HepG2 (cell line): ENCODE results near the gene SETD5.

ENCODE experiments used
- IKZF1 ChIP-seq: fragments of 450-650 bp; IDR thresholded peaks from 2 replicates; pipeline ENCODE4 v1.7.1; 2016
- TF ChIP-seq, protein P1 (sequence below): sonication (generic); formaldehyde crosslinking; IDR thresholded peaks from 2 replicates; pipeline ENCODE4 v1.5.1; 2020; ENCODE audit warnings: mild to moderate bottlenecking, missing genetic modification reagents, borderline replicate concordance

DNA sequence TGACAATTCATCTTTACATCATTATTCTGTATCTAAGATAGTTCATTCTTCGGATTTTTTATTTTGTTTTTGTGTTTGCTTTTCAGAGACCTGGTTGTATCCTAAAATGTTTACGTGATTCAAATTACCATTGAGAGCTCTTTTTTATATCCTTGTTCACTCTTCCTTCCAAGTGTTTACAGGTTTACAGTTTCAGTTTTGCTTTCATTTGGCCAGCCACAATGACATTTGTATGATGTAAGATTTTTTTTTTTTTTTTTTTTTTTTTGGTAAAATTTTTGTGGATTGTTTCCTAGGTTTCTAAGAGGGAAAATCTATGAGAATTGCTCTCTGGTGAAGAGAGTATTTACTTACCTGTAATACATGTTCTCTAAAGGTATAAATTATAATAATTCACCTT, 55.0 kb downstream of the SETD5 start:
- TF ChIP-seq IKZF1, result no peak
- TF ChIP-seq, protein P1, sequence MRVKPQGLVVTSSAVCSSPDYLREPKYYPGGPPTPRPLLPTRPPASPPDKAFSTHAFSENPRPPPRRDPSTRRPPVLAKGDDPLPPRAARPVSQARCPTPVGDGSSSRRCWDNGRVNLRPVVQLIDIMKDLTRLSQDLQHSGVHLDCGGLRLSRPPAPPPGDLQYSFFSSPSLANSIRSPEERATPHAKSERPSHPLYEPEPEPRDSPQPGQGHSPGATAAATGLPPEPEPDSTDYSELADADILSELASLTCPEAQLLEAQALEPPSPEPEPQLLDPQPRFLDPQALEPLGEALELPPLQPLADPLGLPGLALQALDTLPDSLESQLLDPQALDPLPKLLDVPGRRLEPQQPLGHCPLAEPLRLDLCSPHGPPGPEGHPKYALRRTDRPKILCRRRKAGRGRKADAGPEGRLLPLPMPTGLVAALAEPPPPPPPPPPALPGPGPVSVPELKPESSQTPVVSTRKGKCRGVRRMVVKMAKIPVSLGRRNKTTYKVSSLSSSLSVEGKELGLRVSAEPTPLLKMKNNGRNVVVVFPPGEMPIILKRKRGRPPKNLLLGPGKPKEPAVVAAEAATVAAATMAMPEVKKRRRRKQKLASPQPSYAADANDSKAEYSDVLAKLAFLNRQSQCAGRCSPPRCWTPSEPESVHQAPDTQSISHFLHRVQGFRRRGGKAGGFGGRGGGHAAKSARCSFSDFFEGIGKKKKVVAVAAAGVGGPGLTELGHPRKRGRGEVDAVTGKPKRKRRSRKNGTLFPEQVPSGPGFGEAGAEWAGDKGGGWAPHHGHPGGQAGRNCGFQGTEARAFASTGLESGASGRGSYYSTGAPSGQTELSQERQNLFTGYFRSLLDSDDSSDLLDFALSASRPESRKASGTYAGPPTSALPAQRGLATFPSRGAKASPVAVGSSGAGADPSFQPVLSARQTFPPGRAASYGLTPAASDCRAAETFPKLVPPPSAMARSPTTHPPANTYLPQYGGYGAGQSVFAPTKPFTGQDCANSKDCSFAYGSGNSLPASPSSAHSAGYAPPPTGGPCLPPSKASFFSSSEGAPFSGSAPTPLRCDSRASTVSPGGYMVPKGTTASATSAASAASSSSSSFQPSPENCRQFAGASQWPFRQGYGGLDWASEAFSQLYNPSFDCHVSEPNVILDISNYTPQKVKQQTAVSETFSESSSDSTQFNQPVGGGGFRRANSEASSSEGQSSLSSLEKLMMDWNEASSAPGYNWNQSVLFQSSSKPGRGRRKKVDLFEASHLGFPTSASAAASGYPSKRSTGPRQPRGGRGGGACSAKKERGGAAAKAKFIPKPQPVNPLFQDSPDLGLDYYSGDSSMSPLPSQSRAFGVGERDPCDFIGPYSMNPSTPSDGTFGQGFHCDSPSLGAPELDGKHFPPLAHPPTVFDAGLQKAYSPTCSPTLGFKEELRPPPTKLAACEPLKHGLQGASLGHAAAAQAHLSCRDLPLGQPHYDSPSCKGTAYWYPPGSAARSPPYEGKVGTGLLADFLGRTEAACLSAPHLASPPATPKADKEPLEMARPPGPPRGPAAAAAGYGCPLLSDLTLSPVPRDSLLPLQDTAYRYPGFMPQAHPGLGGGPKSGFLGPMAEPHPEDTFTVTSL (CRISPR knock-in tag), result no peak
